HT-29 (cell line): Measurements from ENCODE around the gene PAQR3. TPM values are rescaled to one million over a fixed set of nuclear protein-coding genes. Genes with fewer than 3 reads are reported as not detected.
A peak's percentile ranks its signal among the peaks of the same experiment; 100 is the strongest.

ENCODE experiments used
- DNase-seq: peaks from one replicate; pipeline ENCODE4 v3.0.0-alpha.2; 2015; ENCODE audit warnings: low spot score
- small RNA-seq: library from RNA; depleted of rRNA; stranded (forward); fragments of <200 nt; gene quantifications from one replicate; pipeline ENCODE3, GENCODE V24; 2014
- total RNA-seq: library from RNA; depleted of rRNA; stranded (reverse); fragments of >200 nt; shearing (Covaris generic); gene quantifications from 2 replicates; pipeline ENCODE4 v1.2.3, GENCODE V29; 2014; rRNA removed

The PAQR3 gene
- total RNA-seq, 1 experiment from 2014 or later: 11.6 TPM

GRCh38 chr4:78862314-78862737 is 76.9 kb downstream of the PAQR3 start:
- DNase-seq: peak; percentile 47

Small RNAs within 50 kb of the gene (small RNA-seq; reads per million reads assigned to genes)
- gene RN7SL127P: not detected

Other genes starting within 250 kb of the PAQR3 start
- gene BMP2K, start 163.1 kb downstream of the PAQR3 start, total RNA-seq: 11.3 and 12.3 TPM in 2 replicates